Mucosa of descending colon (tissue), 3 donors: Measurements from ENCODE around the gene JPH4. TPM values are rescaled to one million over a fixed set of nuclear protein-coding genes. Genes with fewer than 3 reads are reported as not detected.

ENCODE experiments used
- ATAC-seq: fragments of 200-7000 bp; cut with Tn5 transposase; one replicate; pipeline ENCODE4 v1.9.1; 2020; ENCODE audit warnings: mild to moderate bottlenecking, moderate library complexity
- DNase-seq, 3 donors: peaks; one replicate each; pipeline ENCODE4 v3.0.0-alpha.2; 2020
- H3K36me3 ChIP-seq: fragments of 200-600 bp; one replicate; pipeline ENCODE4 v1.8.0; 2021; ENCODE audit warnings: low read depth, mild to moderate bottlenecking
- H3K4me1 ChIP-seq: fragments of 200-600 bp; one replicate; pipeline ENCODE4 v1.8.0; 2021; ENCODE audit warnings: low read depth, mild to moderate bottlenecking
- H3K4me3 ChIP-seq: fragments of 200-600 bp; one replicate; pipeline ENCODE4 v1.8.0; 2021; ENCODE audit warnings: mild to moderate bottlenecking
- H3K9me3 ChIP-seq: fragments of 200-600 bp; one replicate; pipeline ENCODE4 v1.8.0; 2021; ENCODE audit warnings: mild to moderate bottlenecking
- CTCF ChIP-seq: fragments of 200-600 bp; IDR thresholded peaks from one replicate; pipeline ENCODE4 v1.8.0; 2022; ENCODE audit warnings: antibody characterized with exemption, mild to moderate bottlenecking
- intact Hi-C, 2 donors: fragments of 100-400 bp; cut with DNase I in 1 of 2; cut with micrococcal nuclease in 1 of 2; formaldehyde crosslinking; loops; one replicate each; pipeline versions ENCODE4 v1.11.0 to v1.11.1; 2022; cut with DNase I, micrococcal nuclease
- total RNA-seq, 3 donors: library from RNA; stranded (reverse); fragmentation: NEBNext Ultra II Directional in 2 of 3; extraction: Animal tissue kit (Norgen Biotek cat#: 25700) in 2 of 3; gene quantifications; one replicate each; pipeline versions ENCODE4 v1.2.1 to v1.2.4, GENCODE V29; 2021 to 2023
- donor health status: DM: no; HTN: no; CAD: no; lungs with moderate emphysema.
- donor health status: DM: no; HTN: no; CAD: no.
- donor health status: DM: no; HTN: yes; CAD: no.

The JPH4 gene
- total RNA-seq, 3 donors from 2014 or later = 0.26 to 3.7 (median 0.87) TPM

GRCh38 chr14:23569443-23570151, 9.0 kb downstream of the JPH4 start:
- Histone ChIP-seq H3K4me1 (no peaks in the 10 kb centered on the region), H3K36me3 (no peaks in the 10 kb centered on the region), H3K9me3 (no peaks in the 10 kb centered on the region), H3K4me3 (no peak overlapping the region)
- no peak for TF ChIP-seq CTCF
- no peak for DNase-seq
- intact Hi-C loops = no loop called here
- ATAC-seq = no peak

GRCh38 chr14:23568600-23569331, 9.8 kb downstream of the JPH4 start:
- intact Hi-C loops = no loop called here
- ATAC-seq (no peak), DNase-seq (peak in 1 of 3 donors; percentile 39)
- Histone ChIP-seq H3K9me3 (no peaks in the 10 kb centered on the region), H3K36me3 (no peaks in the 10 kb centered on the region), H3K4me1 (no peaks in the 10 kb centered on the region), H3K4me3 (no peak overlapping the region)
- no peak for TF ChIP-seq CTCF

- intact Hi-C loops = no loop called here
- Histone ChIP-seq H3K4me1 (no peaks in the 10 kb centered on the region), H3K4me3 (no peak overlapping the region), H3K9me3 (no peaks in the 10 kb centered on the region), H3K36me3 (no peaks in the 10 kb centered on the region)
- no peak for ATAC-seq
- DNase-seq = no peak
- no peak for TF ChIP-seq CTCF
These were observed 10.5 kb downstream of the JPH4 start for GRCh38 chr14:23568021-23568599.

GRCh38 chr14:23567186-23568020, 11.2 kb downstream of the JPH4 start, which contains the start of gene AP1G2:
Gene AP1G2 (minus strand): TSS chr14:23567791. CDS start chr14:23567314, 477 bp downstream.
- Histone ChIP-seq H3K36me3 (no peaks in the 10 kb centered on the region), H3K4me3 (peak within 1 kb of the TSS; percentile 39), H3K4me1 (no peaks in the 10 kb centered on the region), H3K9me3 (no peaks in the 10 kb centered on the region)
- peak; percentile 95 to 97 (median 96) for DNase-seq
- intact Hi-C loops = no loop called here
- no peak for TF ChIP-seq CTCF
- peak; percentile 96 for ATAC-seq

GRCh38 chr14:23566778-23567185, 11.8 kb downstream of the JPH4 start:
- H3K36me3 ChIP-seq = no peaks in the 10 kb centered on the region
- no peaks in the 10 kb centered on the region for H3K9me3 ChIP-seq
- DNase-seq = no peak
- TF ChIP-seq CTCF = no peak
- H3K4me1 ChIP-seq = no peaks in the 10 kb centered on the region
- peak; percentile 36 for ATAC-seq
- intact Hi-C loops = no loop called here
- peak overlapping the region; percentile 39 for H3K4me3 ChIP-seq
